GM21423 (cell line): Measurements from ENCODE around the gene MTFR2.
A peak's percentile ranks its signal among the peaks of the same experiment; 100 is the strongest.
"Not testable (repeated sequence)": the region's sequence is repeated elsewhere in the genome, so short reads cannot be mapped to it uniquely, and the experiment has no call there.

Experiments
- ATAC-seq: cut with Tn5 transposase; IDR thresholded peaks from one replicate; pipeline ENCODE4 v1.9.1; 2021; ENCODE audit warnings: mild to moderate bottlenecking, moderate library complexity; ENCODE audit not compliant: unreplicated experiment

MTFR2 gene

GRCh38 chr6:136236466-136237293 is 13.4 kb downstream of the MTFR2 start:
- no peak for ATAC-seq

DNA sequence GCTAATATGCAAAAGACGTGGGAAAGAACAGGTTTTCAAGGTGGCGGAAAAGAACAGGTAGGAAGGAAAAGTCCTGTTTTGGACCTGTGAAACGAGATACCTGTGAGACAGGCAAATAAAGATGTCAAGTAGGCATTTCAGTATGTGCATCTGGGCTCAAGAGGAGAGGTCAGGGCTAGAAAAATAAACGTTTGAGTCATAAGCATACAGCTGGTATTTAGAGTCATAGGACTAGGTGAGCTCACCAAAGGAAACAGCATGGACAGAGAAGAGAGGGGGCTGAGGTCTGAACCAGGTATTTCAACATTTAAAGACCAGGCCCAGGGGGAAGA is 14.9 kb downstream of the MTFR2 start:
- ATAC-seq, result no peak

DNA sequence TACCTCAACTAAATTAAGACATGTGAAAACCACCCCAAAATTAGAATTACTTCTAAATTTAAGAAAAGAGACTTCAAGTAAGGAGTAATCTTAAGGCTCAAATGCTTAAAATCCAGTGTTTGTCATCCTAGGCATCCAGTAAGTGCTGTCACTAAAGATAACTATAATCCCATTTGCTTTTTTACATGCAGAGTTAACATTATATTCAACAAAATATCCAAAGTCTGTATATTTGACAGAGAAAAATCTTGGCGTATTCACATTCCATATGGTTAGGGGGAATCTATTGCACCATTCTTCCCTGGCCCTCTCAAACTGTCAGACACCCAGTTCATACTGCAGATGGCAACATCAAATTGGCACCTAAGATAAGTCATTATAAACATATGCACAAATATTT is 17.4 kb downstream of the MTFR2 start:
- ATAC-seq, result no peak

DNA sequence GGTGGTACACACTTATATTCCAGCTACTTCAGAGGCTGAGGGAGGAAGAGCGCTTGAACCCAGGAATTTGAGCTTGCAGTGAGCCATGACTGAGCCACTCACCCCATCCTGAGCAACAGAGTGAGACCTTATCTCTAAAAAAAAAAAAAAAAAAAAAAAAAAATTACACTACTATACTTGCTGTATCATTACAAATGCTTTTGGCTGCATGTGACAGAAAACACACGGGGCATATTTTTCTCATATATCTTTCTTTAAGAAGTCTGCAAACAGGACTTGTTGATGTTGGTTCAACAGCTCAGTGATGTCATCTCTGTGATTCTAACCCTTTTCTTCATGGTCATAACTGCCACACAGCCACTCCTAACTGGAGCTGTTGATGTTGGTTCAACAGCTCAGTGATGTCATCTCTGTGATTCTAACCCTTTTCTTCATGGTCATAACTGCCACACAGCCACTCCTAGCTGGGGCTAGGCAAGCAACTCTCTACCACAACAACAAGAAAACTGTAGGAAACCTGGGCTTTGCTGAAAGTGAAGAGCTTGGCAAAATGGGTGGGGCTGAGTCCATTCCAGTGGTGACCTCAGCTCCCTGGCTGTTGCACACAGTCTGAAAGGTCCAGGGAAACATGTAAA is 19.8 kb downstream of the MTFR2 start:
- no peak for ATAC-seq

DNA sequence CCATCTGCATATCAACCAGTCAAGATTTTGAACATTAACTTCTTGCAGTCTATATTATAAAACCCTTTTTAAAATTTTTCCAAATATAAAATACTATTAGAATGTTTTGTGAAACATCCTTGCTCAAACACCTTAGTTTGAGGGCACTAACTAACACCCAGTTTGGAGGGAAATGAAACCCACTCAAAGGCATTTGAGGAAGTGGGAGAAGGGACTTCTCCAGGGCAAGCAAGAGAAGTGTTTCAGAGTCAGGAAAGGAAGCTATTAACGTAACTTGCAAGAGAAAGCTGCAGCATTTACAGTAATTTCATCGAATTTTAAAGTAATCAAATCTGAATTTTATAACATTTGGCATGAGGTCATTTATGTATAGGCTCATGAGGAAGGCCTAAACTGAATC is 21.3 kb downstream of the MTFR2 start:
- no peak for ATAC-seq

DNA sequence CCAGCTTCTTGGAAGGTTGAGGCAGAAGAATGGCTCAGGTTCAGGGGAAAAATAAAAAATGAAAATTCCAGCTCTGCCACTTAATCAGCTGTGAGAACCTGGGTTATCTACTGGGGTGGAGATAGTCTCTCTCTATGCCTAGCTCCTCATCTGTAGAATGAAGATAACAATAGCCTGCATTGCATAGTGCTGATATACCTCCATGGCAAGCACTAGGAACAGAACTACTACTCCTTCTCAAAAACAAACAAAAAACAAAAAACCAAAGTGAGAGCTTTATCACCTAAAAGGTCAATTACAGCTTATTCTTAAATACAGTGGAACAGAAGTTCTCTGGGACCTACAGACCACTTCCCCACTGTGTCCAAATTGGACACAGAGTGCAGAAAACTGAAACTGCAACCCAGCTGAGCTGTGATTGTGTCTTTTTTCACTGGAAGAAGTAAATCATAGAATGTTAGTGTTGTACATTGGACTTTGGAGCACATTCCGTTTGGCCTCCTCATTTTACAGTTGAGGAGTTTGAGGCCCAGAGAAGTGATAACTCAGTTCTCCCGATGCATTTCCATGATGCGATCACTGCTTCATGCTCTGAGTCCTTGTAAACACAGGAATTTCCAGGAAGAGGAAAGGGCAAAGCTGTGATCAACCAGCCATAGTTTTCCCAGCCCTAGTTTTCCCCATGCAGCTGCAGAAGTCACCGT is 23.3 kb downstream of the MTFR2 start:
- peak; percentile 17 for ATAC-seq

GRCh38 chr6:136226027-136226673 is 24.0 kb downstream of the MTFR2 start:
- peak; percentile 59 for ATAC-seq

DNA sequence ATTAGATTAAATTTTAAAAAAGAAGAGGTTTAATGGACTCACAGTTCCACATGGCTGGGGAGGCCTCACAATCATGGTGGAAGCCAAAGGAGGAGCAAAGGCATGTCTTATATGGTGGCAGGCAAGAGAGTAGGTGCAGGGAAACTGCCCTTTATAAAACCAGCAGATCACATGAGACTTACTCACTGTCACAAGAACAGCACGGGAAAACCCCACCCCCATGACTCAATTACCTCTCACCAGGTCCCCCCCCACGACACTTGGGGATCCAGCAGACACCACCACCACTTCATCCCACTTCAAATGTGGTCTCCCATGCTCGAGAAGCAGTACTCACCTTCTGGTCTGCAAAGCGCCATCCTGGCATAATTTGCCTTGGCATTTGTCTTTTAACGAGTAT is 24.6 kb downstream of the MTFR2 start:
- ATAC-seq, result no peak

DNA sequence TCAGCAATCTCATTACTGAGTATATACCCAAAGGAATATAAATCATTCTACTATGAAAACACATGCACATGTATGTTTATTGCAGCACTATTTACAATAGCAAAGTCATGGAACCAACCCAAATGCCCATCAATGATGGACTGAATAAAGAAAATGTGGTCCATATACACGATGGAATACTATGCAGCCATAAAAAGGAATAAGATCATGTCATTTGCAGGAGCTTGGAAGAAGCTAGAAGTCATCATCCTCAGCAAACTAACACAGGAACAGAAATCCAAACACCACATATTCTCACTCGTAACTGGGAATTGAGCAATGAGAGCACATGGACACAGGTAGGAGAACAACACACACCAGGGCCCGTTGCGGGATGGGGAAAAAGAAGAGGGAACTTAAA is 25.1 kb downstream of the MTFR2 start:
- ATAC-seq, result not testable (repeated sequence)

DNA sequence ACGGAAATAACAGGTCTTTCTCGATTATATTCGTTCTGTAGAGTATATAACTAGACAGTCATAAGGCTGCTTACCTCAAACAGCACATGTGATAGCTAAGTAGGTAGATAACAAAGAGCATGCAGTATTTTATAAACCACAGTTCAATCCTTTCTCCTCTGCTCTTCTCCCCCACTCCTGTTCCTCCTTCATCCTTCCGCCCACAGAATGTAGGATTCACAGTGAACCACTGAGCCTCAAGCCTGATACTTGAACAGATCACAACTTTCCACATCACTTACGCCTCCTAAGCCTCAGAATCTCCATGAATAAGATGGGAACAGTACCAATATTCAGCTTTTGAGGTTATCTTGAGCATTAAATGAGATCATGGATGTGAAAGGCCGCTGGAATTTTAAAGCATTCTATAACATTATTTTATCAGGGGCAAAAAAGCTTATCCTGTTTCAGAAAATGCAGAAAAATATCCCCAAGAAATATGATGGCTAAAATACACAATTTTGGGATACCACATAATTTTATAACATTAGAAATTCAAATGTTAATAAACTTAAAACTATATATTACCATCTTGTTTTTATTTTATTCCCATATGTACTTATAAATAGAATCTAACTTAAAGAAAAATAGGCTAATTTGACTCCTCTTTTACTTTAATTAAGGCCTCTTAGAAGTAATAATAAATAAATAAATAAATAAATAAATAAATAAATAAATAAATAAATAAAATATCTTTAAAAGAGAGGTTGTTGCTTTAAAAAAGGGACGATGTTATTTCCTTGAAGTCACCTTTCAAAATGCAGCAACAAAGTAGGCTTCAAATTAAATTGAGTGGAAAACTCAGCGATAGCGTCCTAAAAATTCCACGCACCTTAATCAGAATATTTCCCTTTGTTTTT is 33.4 kb downstream of the MTFR2 start:
- ATAC-seq, result no peak

DNA sequence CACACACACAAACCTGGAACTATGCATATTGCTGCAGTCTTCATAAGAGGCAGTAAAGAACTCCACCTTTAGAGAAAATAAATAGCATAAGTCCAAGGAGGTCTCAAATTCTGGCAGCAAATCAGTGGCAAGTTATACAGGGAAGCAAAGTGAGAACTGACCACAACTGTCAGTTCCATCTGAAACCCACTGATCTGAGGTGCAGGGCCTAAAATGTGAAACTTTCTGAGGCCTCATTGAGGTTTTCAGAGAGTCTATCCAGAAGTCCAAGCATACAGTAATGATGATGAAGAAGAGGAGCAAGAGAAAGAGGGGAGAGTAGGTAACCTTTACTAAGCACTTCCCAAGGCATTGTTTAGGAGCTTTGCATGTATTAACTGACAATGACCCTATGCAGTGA is 36.3 kb downstream of the MTFR2 start:
- no peak for ATAC-seq

GRCh38 chr6:136213012-136213539 is 37.0 kb downstream of the MTFR2 start:
- no peak for ATAC-seq

- ATAC-seq, result no peak
Measured at GRCh38 chr6:136212608-136213007, 37.5 kb downstream of the MTFR2 start.

DNA sequence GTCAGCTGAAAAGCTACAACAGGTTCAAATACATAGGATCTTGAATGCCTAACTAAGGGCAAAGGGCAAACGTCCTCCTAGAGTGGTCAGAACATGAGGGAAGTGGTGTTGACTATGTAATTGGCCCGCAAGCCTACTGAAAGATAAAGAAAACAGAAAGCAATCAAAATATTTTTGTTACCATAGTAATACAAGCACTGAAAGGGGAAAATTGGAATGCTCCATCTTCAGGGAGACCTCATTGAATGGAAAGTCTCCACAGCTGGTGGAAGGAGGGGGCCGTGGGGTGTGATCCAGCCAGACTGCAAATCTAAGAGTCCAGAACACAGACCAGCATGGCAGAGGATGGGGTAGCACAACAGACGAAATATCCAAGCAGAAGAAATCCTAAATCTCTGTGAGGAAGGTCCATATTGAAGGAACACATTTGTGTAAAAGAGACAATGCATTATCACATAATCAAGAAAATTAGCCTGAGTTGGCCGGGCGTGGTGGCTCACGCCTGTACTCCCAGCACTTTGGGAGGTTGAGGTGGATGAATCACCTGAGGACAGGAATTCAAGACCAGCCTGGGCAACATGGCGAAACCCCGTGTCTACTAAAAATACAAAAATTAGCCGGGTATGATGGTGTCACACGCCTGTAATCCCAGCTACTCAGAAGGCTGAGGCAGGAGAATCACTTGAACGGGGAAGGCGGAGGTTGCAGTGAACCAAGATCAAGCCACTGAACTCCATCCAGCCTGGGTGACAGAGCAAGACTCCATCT is 39.5 kb downstream of the MTFR2 start:
- no peak for ATAC-seq

- no peak for ATAC-seq
Measured at GRCh38 chr6:136209496-136209895, 40.6 kb downstream of the MTFR2 start.

GRCh38 chr6:136208783-136209182 is 41.3 kb downstream of the MTFR2 start:
- ATAC-seq, result no peak

- no peak for ATAC-seq
Measured at GRCh38 chr6:136201732-136202131, 48.4 kb downstream of the MTFR2 start.

DNA sequence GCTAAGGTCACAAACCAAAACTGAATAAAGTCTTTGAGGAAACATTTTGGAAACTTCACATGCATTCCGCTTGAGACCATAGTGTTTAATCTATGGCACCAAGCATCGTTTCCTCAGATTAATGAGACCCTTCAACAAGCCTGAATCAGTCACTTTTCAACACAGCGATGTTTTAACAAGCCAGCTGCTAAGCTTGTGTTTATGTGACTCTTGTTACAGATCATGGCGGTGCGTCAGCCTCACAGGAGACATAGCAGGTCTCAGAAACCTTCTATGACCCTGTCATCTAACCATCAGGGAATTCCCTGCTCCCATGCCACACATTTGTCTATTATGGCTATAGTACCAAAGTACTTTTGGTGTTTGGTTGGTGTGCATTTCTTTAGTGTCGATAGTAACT is 57.2 kb downstream of the MTFR2 start:
- ATAC-seq, result no peak

DNA sequence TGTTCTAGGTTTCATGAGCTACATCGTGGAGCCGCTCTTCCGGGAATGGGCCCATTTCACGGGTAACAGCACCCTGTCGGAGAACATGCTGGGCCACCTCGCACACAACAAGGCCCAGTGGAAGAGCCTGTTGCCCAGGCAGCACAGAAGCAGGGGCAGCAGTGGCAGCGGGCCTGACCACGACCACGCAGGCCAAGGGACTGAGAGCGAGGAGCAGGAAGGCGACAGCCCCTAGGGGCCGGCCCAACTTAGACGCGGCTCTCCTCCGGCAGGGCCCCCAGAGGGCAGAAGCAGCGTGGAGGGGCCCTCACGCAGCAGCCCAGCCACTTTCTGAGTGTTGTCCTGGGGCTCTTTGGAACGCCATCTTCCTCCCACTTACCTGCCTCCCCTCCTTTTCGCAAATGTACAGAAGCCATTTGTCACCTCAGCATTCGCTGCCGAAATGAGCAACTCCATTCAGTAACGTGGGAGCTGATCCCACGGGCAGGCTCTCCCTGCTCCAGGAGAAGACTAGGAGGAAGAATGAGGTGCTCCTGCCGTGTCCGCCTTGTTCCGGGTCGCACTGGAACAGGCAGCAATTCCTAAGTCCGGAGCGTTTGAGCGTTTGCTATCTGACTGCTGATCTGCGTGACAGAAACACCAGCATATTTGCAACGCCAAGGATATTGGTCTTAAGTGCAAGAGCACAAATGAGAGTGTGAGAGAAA is 58.4 kb downstream of the MTFR2 start:
- ATAC-seq, result no peak
